GM12872 (cell line): ENCODE measurements around the gene C1orf116.

Experiments
- TF ChIP-seq, protein P1 (sequence below): IDR thresholded peaks from 3 replicates; pipeline ENCODE4 v1.5.1; 2011; ENCODE audit warnings: low read depth, mild to moderate bottlenecking, low read length, moderate library complexity; ENCODE audit not compliant: insufficient read depth

C1orf116 gene

DNA sequence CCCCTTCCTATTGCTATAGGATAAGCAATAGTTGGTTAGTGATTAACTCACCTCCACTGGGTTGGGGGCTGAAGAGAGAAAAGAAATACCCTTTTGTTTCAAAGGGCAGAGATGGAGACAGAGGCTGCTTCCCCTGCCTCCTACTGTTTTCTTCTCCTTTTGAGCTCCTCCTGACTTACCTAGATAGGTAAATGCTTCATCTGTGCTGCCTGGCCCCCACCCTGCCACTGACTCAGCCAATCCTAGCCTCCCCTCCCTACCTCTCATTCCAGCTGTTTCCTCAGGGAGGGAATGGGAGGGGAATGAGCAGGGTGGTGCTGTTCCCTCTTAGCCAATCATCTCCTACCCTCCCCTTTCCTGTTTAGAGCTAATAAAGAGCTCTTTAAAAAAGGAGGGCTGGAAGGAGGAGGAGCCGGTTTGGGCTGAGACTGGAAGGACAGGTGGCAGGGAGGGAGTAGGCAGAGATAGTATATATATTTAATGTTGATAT, at the start of gene C1orf116:
Gene C1orf116, minus strand, starts transcription at position 229 of the 490 bp plus-strand sequence. CDS start 5,158 bp downstream, outside the sequence.
- TF ChIP-seq, protein P1, sequence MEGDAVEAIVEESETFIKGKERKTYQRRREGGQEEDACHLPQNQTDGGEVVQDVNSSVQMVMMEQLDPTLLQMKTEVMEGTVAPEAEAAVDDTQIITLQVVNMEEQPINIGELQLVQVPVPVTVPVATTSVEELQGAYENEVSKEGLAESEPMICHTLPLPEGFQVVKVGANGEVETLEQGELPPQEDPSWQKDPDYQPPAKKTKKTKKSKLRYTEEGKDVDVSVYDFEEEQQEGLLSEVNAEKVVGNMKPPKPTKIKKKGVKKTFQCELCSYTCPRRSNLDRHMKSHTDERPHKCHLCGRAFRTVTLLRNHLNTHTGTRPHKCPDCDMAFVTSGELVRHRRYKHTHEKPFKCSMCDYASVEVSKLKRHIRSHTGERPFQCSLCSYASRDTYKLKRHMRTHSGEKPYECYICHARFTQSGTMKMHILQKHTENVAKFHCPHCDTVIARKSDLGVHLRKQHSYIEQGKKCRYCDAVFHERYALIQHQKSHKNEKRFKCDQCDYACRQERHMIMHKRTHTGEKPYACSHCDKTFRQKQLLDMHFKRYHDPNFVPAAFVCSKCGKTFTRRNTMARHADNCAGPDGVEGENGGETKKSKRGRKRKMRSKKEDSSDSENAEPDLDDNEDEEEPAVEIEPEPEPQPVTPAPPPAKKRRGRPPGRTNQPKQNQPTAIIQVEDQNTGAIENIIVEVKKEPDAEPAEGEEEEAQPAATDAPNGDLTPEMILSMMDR = no peak

DNA sequence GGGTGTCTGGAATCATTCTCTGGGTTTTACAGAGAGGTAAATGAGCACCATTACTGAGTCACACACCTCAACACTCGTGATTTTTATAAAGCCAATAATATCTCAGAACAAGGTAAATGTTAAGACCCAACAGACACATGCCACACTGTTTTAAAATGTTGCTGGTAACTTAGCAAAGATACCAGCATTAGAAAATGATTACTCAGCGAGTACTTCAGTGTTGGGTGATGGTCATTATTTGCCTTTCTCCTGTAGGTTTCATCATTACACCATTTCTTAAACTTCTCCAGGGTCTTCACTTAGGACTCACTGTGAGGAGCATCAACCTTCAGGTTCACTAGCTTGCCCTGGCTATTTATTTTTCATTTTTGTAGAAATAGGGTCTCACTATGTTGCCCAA, 49.2 kb upstream of the C1orf116 start:
- TF ChIP-seq, protein P1 = no peak

DNA sequence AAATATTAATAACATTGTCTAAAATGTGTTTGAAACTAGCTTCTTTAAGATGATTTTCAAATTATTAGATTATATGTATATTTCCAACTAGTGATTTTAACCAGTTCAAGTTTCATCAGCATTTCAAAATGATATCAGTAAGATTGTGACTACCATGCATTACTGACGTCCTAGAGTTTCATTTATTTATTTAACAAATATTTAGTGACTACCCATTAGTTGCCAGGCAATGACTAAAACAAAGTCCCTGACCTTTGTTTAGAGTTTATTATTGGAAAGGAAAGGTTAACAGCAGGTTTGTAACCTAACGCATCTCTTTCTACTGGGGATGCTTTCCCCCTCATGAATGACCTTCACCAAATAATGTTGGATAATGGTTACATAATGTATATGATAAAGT, 48.5 kb upstream of the C1orf116 start:
- TF ChIP-seq, protein P1 = no peak

DNA sequence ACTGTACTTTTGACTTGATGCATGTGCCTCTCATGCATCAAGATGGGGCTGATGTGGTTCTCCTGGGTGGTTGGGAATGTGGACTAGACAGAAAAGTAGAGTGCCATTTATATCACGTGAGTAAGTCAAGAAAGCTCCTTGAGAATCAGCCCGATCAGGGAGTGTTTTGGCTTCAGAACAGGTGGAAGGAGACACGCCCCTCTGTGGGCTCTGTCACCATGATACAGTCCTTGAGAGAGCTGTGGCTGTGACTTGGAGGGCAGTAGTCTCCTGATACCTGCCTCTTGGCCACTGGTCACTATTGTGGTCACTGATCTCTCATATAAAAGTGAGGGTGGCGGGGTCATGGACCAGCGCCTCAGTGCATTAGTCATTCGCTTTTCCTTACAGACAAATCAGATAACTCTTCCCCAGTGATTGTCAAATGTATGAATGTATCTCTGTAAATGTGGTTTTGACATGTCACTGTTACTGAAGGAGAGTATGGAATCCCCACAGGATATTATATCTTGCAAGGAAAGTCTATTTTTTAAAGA, 47.2 kb upstream of the C1orf116 start:
- TF ChIP-seq, protein P1 = no peak

DNA sequence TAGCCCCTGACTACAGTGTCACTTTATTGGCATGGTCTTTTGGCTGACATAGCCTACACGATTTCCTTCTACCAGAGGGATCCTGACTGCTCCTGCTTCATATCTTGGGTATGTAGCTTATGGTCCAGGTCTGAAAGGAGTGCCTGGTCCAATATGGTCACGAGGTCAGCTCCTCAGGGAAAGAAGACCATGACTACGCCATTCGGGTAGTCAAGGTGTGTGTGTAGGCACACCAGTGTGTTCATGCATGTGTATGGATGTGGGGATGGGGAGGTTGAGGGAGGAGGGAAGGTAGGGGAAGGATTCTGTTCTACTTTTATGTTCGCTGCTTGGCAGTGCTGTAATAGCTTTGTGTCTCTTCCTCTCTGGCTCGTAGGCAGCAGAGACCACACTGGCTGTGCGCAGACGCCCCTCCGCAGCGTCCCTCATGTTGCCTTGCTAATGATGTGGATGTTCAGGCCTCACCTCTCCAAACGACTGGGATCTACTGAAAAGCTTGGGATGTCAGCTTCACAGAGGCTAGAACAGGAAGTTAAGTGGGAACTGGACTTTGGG, 46.1 kb upstream of the C1orf116 start:
- TF ChIP-seq, protein P1 = no peak

DNA sequence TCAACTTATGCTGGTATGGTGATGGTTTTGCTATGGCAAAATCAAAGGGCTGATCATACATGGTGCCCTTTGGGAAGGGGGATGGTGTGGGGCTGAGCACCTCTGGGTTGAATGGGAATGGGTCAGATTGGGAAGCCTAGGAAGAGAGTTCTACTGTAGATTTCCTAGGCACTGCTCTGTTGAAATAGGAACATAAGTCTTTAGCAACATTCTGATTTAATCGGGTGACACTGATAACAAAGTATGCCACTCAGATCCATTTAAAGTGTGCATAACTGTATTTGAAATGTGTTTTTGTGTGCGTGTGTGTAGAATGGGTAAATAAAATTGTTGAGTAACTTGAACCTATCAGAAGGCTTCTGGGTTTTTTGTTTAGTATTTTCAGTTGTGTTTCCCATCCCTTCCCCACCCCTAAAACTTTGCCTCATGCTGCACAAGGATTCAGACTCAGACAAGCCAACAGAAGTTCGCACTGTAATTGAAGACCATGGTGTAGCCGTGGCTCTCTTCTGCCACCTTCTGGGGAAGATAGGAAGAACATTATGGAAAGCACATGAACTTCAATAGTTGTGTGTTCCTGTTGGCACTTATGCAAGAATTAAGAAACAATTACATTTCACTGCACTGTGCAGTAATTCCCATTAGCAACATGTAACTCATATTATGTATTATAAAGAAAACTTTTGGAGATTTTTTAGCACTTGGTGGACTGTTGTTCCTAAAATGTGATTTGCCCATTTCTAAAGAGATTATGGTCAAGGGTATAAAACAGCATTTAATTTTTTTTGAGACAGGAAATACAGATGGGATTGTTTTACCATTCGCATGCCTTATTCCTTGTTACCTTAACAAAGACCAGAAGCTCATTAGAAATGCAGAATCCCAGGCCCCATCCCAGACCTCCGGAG, 45.2 kb upstream of the C1orf116 start:
- TF ChIP-seq, protein P1 = peak; percentile 93

DNA sequence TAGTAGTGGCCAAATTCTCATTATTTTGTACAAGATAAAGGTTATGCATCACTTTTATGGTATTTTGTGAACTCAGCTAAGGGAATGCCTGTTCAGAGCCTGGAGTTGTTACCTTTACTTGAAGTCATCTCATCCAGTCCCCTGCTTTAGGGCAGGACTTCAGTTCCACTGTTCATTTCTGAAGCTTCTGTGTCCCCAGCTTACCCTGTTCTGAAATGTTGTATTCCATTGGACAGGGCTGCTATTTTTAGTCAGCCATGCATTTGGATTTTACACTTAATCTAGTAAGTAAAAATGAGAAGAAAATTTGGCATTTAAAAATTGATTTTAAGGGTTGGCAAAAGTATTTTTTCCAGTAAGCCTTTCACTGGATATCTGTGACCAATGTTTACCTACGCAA, 44.5 kb upstream of the C1orf116 start:
- TF ChIP-seq, protein P1 = no peak
